NCI-H187 (cell line): ENCODE results near the gene ANXA2R.
"Not testable (repeated sequence)": the region's sequence is repeated elsewhere in the genome, so short reads cannot be mapped to it uniquely, and the experiment has no call there.

Experiments
- DNase-seq, 2 experiments: peaks; one replicate each; lab custom pipeline; 2025; lab: John Stamatoyannopoulos, UW

The ANXA2R gene

GRCh38 chr5:43060020-43060419 lies 19.9 kb upstream of the ANXA2R start:
- not testable (repeated sequence) for DNase-seq

GRCh38 chr5:43055098-43055497 lies 15.0 kb upstream of the ANXA2R start:
- DNase-seq, result not testable (repeated sequence)

- DNase-seq, result no peak
Observed at GRCh38 chr5:43051684-43052083, 11.6 kb upstream of the ANXA2R start.

GRCh38 chr5:43050384-43050783 lies 10.3 kb upstream of the ANXA2R start:
- no peak for DNase-seq

- no peak for DNase-seq
Observed at GRCh38 chr5:43049236-43049635, 9.1 kb upstream of the ANXA2R start.

GRCh38 chr5:43046474-43046873 lies 6.4 kb upstream of the ANXA2R start:
- DNase-seq, result no peak

- peak; percentile 47 to 86 for DNase-seq
Observed at GRCh38 chr5:43045236-43045635, 5.1 kb upstream of the ANXA2R start.

GRCh38 chr5:43044181-43044914 lies 4.2 kb upstream of the ANXA2R start:
- peak; percentile 87 to 88 for DNase-seq

- DNase-seq, result no peak
Observed at GRCh38 chr5:43043400-43043756, 3.3 kb upstream of the ANXA2R start.

GRCh38 chr5:43042626-43043399 lies 2.7 kb upstream of the ANXA2R start:
- peak; percentile 74 to 98 for DNase-seq

- peak; percentile 74 to 93 for DNase-seq
Observed at GRCh38 chr5:43042176-43042625, 2.1 kb upstream of the ANXA2R start.

- DNase-seq, result peak in 1 of 2 experiments; percentile 97
Observed at GRCh38 chr5:43041669-43042175, 1.6 kb upstream of the ANXA2R start.

GRCh38 chr5:43041110-43041668 lies 1.1 kb upstream of the ANXA2R start:
- DNase-seq, result peak in 1 of 2 experiments; percentile 97

- peak; percentile 78 to 98 for DNase-seq
Observed at GRCh38 chr5:43039471-43040286, 440 bp downstream of the ANXA2R start.

- no peak for DNase-seq
Observed at GRCh38 chr5:43039152-43039470, 1.0 kb downstream of the ANXA2R start.

- peak in 1 of 2 experiments; percentile 93 for DNase-seq
Observed at GRCh38 chr5:43038496-43038989, 1.6 kb downstream of the ANXA2R start.

GRCh38 chr5:43037636-43038495 lies 2.3 kb downstream of the ANXA2R start:
- DNase-seq, result peak; percentile 38 to 93

GRCh38 chr5:43036856-43037635 lies 3.1 kb downstream of the ANXA2R start:
- no peak for DNase-seq

- no peak for DNase-seq
Observed at GRCh38 chr5:43036409-43036808, 3.7 kb downstream of the ANXA2R start.

- DNase-seq, result no peak
Observed at GRCh38 chr5:43034591-43034968, 5.5 kb downstream of the ANXA2R start.
